Astrocyte (in vitro differentiated cells and primary cell): Measurements from ENCODE around the gene ARIH1. TPM values are rescaled to one million over a fixed set of nuclear protein-coding genes. Genes with fewer than 3 reads are reported as not detected.

Experiments used
- DNase-seq: peaks from one replicate; pipeline ENCODE4 v3.0.0-alpha.2; 2010; ENCODE audit warnings: low read depth
- FAIRE-seq: peaks from 2 replicates; lab custom pipeline; 2011; peaks lifted over from hg19 to GRCh38; lab: Jason Lieb, UNC
- H2AFZ ChIP-seq: 2 replicates; pipeline ENCODE4 v1.6.0; 2012; ENCODE audit warnings: low read depth, low read length, inconsistent platforms
- H3K27ac ChIP-seq: 2 replicates; pipeline ENCODE4 v1.5.1; 2011; ENCODE audit warnings: low read depth, low read length, inconsistent platforms
- H3K27me3 ChIP-seq: 2 replicates; pipeline ENCODE4 v1.6.0; 2011; ENCODE audit warnings: low read length, inconsistent platforms; ENCODE audit not compliant: insufficient read depth
- H3K36me3 ChIP-seq: 2 replicates; pipeline ENCODE4 v1.5.1; 2011; ENCODE audit warnings: low read length, inconsistent platforms; ENCODE audit not compliant: insufficient read depth
- H3K4me1 ChIP-seq: 2 replicates; pipeline ENCODE4 v1.5.1; 2011; ENCODE audit warnings: low read length, inconsistent platforms; ENCODE audit not compliant: insufficient read depth
- H3K4me2 ChIP-seq: 2 replicates; pipeline ENCODE4 v1.6.0; 2012; ENCODE audit warnings: low read length, inconsistent platforms
- H3K4me3 ChIP-seq: 2 replicates; pipeline ENCODE4 v1.5.1; 2011; ENCODE audit warnings: low read depth, mild to moderate bottlenecking, low read length, inconsistent platforms; ENCODE audit not compliant: insufficient read depth
- H3K79me2 ChIP-seq: 2 replicates; pipeline ENCODE4 v1.6.0; 2012; ENCODE audit warnings: mild to moderate bottlenecking, low read length, inconsistent platforms; ENCODE audit not compliant: insufficient read depth
- H3K9ac ChIP-seq: 2 replicates; pipeline ENCODE4 v1.6.0; 2012; ENCODE audit warnings: mild to moderate bottlenecking, low read length, inconsistent platforms
- H3K9me3 ChIP-seq: 2 replicates; pipeline ENCODE4 v1.5.1; 2012; ENCODE audit warnings: low read depth, mild to moderate bottlenecking, low read length, inconsistent platforms; ENCODE audit not compliant: insufficient read depth
- H4K20me1 ChIP-seq: 2 replicates; pipeline ENCODE4 v1.6.0; 2012; ENCODE audit warnings: low read length, inconsistent platforms; ENCODE audit not compliant: insufficient read depth
- H3K27ac Mint-ChIP-seq: one replicate; pipeline ENCODE4 v1.8.0; 2021; ENCODE audit warnings: mild to moderate bottlenecking, mixed read lengths; ENCODE audit not compliant: unreplicated experiment
- H3K27me3 Mint-ChIP-seq: one replicate; pipeline ENCODE4 v1.8.0; 2021; ENCODE audit warnings: low read depth, mixed read lengths; ENCODE audit not compliant: unreplicated experiment
- H3K36me3 Mint-ChIP-seq: one replicate; pipeline ENCODE4 v1.8.0; 2021; ENCODE audit warnings: low read depth, mixed read lengths; ENCODE audit not compliant: unreplicated experiment
- H3K4me1 Mint-ChIP-seq: one replicate; pipeline ENCODE4 v1.8.0; 2021; ENCODE audit warnings: low read depth, mixed read lengths; ENCODE audit not compliant: unreplicated experiment
- H3K4me3 Mint-ChIP-seq: one replicate; pipeline ENCODE4 v1.8.0; 2021; ENCODE audit warnings: mild to moderate bottlenecking, moderate library complexity, mixed read lengths; ENCODE audit not compliant: unreplicated experiment
- H3K9me3 Mint-ChIP-seq: one replicate; pipeline ENCODE4 v1.8.0; 2021; ENCODE audit warnings: mild to moderate bottlenecking, mixed read lengths; ENCODE audit not compliant: unreplicated experiment
- EZH2 ChIP-seq: IDR thresholded peaks from 2 replicates; pipeline ENCODE4 v1.6.1; 2012; ENCODE audit warnings: mild to moderate bottlenecking, low read length, inconsistent platforms; ENCODE audit not compliant: insufficient read depth
- total RNA-seq: library from RNA; stranded (reverse); gene quantifications from 2 replicates; pipeline ENCODE4 v1.2.1, GENCODE V29; 2021
- TF ChIP-seq, protein P1 (sequence below): IDR thresholded peaks from 2 replicates; pipeline ENCODE4 v1.5.1; 2011; ENCODE audit warnings: low read depth, mild to moderate bottlenecking, inconsistent platforms, low read length, moderate library complexity; ENCODE audit not compliant: insufficient read depth

ARIH1 gene
- total RNA-seq, 1 donor from 2014 or later, result 212 TPM

DNA sequence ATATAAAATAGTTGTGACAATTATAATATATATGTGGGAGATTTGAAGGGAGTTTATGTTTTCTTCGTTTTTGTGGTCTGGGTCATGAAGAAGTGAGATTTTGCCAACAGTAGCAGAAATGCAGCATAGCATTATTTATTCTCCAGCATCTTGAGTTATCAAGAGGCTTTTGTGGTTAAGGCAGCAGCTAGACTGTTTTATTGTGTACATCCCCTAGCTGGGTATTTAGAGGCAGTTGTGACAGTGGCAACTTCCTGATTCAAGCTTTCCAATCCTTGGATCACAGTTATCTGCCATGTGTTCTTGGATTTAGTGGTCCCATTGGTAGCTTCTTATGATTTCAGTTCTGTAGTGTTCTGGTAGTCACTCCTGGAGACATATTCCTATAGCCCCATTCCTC, 29.0 kb downstream of the ARIH1 start:
- no peak overlapping the region for H3K4me3 Mint-ChIP-seq
- H3K9me3 ChIP-seq, result no peaks in the 10 kb centered on the region
- H3K27me3 ChIP-seq, result no peaks in the 10 kb centered on the region
- TF ChIP-seq EZH2, result no peak
- TF ChIP-seq, protein P1, sequence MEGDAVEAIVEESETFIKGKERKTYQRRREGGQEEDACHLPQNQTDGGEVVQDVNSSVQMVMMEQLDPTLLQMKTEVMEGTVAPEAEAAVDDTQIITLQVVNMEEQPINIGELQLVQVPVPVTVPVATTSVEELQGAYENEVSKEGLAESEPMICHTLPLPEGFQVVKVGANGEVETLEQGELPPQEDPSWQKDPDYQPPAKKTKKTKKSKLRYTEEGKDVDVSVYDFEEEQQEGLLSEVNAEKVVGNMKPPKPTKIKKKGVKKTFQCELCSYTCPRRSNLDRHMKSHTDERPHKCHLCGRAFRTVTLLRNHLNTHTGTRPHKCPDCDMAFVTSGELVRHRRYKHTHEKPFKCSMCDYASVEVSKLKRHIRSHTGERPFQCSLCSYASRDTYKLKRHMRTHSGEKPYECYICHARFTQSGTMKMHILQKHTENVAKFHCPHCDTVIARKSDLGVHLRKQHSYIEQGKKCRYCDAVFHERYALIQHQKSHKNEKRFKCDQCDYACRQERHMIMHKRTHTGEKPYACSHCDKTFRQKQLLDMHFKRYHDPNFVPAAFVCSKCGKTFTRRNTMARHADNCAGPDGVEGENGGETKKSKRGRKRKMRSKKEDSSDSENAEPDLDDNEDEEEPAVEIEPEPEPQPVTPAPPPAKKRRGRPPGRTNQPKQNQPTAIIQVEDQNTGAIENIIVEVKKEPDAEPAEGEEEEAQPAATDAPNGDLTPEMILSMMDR, result no peak
- no peak overlapping the region for H2AFZ ChIP-seq
- no peaks in the 10 kb centered on the region for H3K9me3 Mint-ChIP-seq
- peaks cover 20% of the 10 kb centered on the region for H3K4me1 Mint-ChIP-seq
- H3K27ac Mint-ChIP-seq, result peak overlapping the region; percentile 55
- no peak overlapping the region for H3K4me3 ChIP-seq
- peaks cover 98% of the 10 kb centered on the region for H3K79me2 ChIP-seq
- FAIRE-seq (no peak), DNase-seq (no peak)
- H3K4me1 ChIP-seq, result peaks cover 3% of the 10 kb centered on the region
- peaks cover 7% of the 10 kb centered on the region for H3K36me3 ChIP-seq
- H3K27me3 Mint-ChIP-seq, result no peaks in the 10 kb centered on the region
- H4K20me1 ChIP-seq, result peaks cover 82% of the 10 kb centered on the region
- H3K4me2 ChIP-seq, result no peak overlapping the region
- H3K9ac ChIP-seq, result no peak overlapping the region
- H3K27ac ChIP-seq, result no peak overlapping the region
- H3K36me3 Mint-ChIP-seq, result peaks cover 9% of the 10 kb centered on the region

DNA sequence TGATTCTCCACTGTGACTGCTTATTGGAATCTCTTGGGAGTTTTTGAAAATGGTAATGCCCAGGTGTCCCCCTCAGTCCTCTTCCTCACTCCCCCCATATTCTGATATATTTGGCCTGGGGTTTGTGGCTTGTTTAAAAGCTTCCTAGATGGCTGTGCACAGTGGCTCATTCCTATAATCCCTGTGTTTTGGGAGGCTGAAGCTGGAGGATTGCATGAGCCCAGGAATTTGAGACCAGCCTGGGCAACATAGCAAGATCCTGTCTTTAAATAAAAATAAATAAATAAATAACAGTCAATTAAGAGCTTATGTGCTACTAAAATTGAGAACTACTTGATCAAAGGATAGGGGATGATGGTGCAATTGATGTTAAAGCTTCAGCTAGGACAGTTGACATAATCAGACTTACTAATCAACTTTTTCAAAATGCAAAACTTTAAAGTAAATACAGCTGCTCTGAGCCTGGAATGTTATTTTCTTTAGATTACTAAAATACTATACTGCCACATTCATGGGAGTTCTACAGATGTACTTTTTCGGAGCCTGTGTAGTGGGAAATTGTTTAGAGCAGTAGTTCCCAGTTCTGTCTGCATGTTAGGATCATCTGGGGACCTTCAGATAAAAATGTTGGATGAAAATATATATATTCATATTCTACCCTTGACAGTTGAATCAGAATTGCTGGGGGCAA, 33.4 kb downstream of the ARIH1 start:
- Histone ChIP-seq H3K27ac (no peak overlapping the region), H3K4me3 (no peak overlapping the region), H3K36me3 (no peaks in the 10 kb centered on the region), H3K9ac (no peak overlapping the region), H3K27me3 (no peaks in the 10 kb centered on the region), H3K9me3 (no peaks in the 10 kb centered on the region), H4K20me1 (peaks cover 92% of the 10 kb centered on the region), H3K79me2 (peaks cover 96% of the 10 kb centered on the region), H3K4me1 (peaks cover 3% of the 10 kb centered on the region), H2AFZ (no peak overlapping the region), H3K4me2 (no peak overlapping the region)
- peaks cover 19% of the 10 kb centered on the region for H3K4me1 Mint-ChIP-seq
- no peak overlapping the region for H3K4me3 Mint-ChIP-seq
- no peaks in the 10 kb centered on the region for H3K9me3 Mint-ChIP-seq
- FAIRE-seq, result no peak
- H3K36me3 Mint-ChIP-seq, result no peaks in the 10 kb centered on the region
- no peak for DNase-seq
- no peak overlapping the region for H3K27ac Mint-ChIP-seq
- H3K27me3 Mint-ChIP-seq, result no peaks in the 10 kb centered on the region
- TF ChIP-seq, protein P1, result no peak
- no peak for TF ChIP-seq EZH2

DNA sequence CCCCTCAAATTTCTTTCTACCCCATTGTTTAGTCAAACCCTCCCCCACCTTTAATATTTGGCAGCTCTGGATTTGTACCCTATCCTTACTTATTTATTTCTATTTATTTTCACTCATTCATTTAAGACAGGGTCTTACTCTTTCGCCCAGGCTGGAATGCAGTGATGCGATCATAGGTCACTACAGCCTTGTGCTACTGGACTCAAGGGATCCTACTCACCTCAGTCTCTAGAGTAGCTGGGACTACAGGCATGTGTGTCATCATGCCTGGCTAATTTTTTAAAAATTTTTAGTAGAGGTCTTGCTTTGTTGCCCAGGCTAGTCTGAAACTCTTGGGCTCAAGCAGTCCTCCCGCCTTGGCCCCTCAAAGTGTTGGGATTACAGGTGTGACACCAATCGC, 35.4 kb downstream of the ARIH1 start:
- H3K27me3 ChIP-seq, result no peaks in the 10 kb centered on the region
- Mint-ChIP-seq H3K4me3 (no peak overlapping the region), H3K27ac (no peak overlapping the region), H3K4me1 (peaks cover 10% of the 10 kb centered on the region), H3K9me3 (no peaks in the 10 kb centered on the region), H3K27me3 (no peaks in the 10 kb centered on the region), H3K36me3 (no peaks in the 10 kb centered on the region)
- no peak overlapping the region for H3K4me3 ChIP-seq
- no peak for DNase-seq
- H4K20me1 ChIP-seq, result peaks cover 90% of the 10 kb centered on the region
- H3K36me3 ChIP-seq, result no peaks in the 10 kb centered on the region
- no peak overlapping the region for H3K9ac ChIP-seq
- no peak for FAIRE-seq
- H3K4me1 ChIP-seq, result no peaks in the 10 kb centered on the region
- TF ChIP-seq, protein P1, result no peak
- no peak for TF ChIP-seq EZH2
- H2AFZ ChIP-seq, result no peak overlapping the region
- no peak overlapping the region for H3K4me2 ChIP-seq
- no peak overlapping the region for H3K27ac ChIP-seq
- H3K79me2 ChIP-seq, result peaks cover 95% of the 10 kb centered on the region
- H3K9me3 ChIP-seq, result no peaks in the 10 kb centered on the region
